ENCODE measurements around the gene MOSMO. TPM values are rescaled to one million over a fixed set of nuclear protein-coding genes. Genes with fewer than 3 reads are reported as not detected.

The MOSMO gene
- total and polyA plus RNA-seq, 9 of the 15 experiments (the other 6 are each of a cell fraction or from before 2014, with no cell fraction given): 1.9 to 13.3 (median 7.7) TPM

- no peak overlapping the region for H3K4me2 ChIP-seq (ENCODE audit: insufficient read depth, low read length)
- POLR2A ChIA-PET: interaction anchor here (1.2 to 1.7 kb wide), 2 partner anchors 9 to 13 kb away, joined by 3 to 7 read pairs; no protein-coding TSS in a partner anchor
These were observed 3.0 kb downstream of the MOSMO start for GRCh38 chr16:22010902-22011301.

More at GRCh38 chr16:22010902-22011301, 3.0 kb downstream of the MOSMO start:
- peaks cover 10% of the 10 kb centered on the region; the same call in 1 of the 2 replicates for H4K20me1 ChIP-seq (replicated peaks; ENCODE audit: control insufficient read depth, insufficient read depth, low read length)
- peaks cover 8 to 18% of the 10 kb centered on the region in 2 experiments; a peak in 4 of 5 replicates for H3K4me1 ChIP-seq (replicated peaks in 1 of 2; ENCODE audit: control insufficient read depth in 2 of 2, insufficient read depth in 2 of 2, low read length in 2 of 2)
- no peak for TF ChIP-seq ZNF239 (CRISPR knock-in tag; IDR thresholded peaks at IDR 0.05)
- TF ChIP-seq ID3 (CRISPR knock-in tag; IDR thresholded peaks at IDR 0.05): no peak
- TF ChIP-seq ID3 (tag; IDR thresholded peaks at IDR 0.05): 0 out of 2 replicates have a peak, but pooled peaks have one; percentile 23
- no peak for TF ChIP-seq NCOA1 (IDR thresholded peaks at IDR 0.05; ENCODE audit: low read depth)
- TF ChIP-seq MTA3 (IDR thresholded peaks at IDR 0.05; ENCODE audit: borderline replicate concordance): no peak
- no peak for TF ChIP-seq USF2 (CRISPR knock-in tag; IDR thresholded peaks at IDR 0.05)
- no peak for TF ChIP-seq ZNF609 (CRISPR knock-in tag; IDR thresholded peaks at IDR 0.05; ENCODE audit: borderline replicate concordance)
- no peak for TF ChIP-seq BCOR (IDR thresholded peaks at IDR 0.05)
- no peak for TF ChIP-seq HMGN3 (IDR thresholded peaks at IDR 0.05; ENCODE audit: borderline replicate concordance, extremely low read depth, insufficient read length, low read depth, low read length)
- 0 out of 2 replicates have a peak, but pooled peaks have one; percentile 20 for TF ChIP-seq NFE2 (IDR thresholded peaks at IDR 0.05; ENCODE audit: low read depth)
- TF ChIP-seq ARID3B (CRISPR knock-in tag; IDR thresholded peaks at IDR 0.05; ENCODE audit: borderline replicate concordance): no peak
- TF ChIP-seq RFX1 (IDR thresholded peaks at IDR 0.05): peak; percentile 59
- in situ Hi-C loops (cut with MboI): no loop called here
- FAIRE-seq: peak; percentile 23
- BruUV-seq (replicated peaks): no TSS peak
- no peaks in the 10 kb centered on the region for H3K27me3 ChIP-seq (ENCODE audit: control insufficient read depth in 2 of 2, insufficient read depth in 2 of 2, low read length in 2 of 2)
- H3K9ac ChIP-seq (ENCODE audit: insufficient read depth in 1 of 2, low read depth in 2 of 2, low read length in 2 of 2): no peak overlapping the region
- H3K79me2 ChIP-seq (ENCODE audit: control insufficient read depth, insufficient read depth, low read length): peaks cover 31% of the 10 kb centered on the region
- intact Hi-C loops (cut with micrococcal nuclease): no loop called here
- CTCF ChIA-PET (ENCODE audit: low intra/inter-chr PET ratio): no interaction called here
- no peak for DNase-seq (ENCODE audit: extremely low read depth in 1 of 4, low spot score in 3 of 4)
- H3K9me1 ChIP-seq (ENCODE audit: control insufficient read depth, insufficient read depth, low read length): no peaks in the 10 kb centered on the region
- ATAC-seq: no peak
- no peaks in the 10 kb centered on the region for H3K9me3 ChIP-seq (replicated peaks; ENCODE audit: control insufficient read depth, insufficient read depth, low read depth, low read length)
- WGBS (ENCODE audit: insufficient coverage, low coverage, missing lambda C conversion rate): 7% methylated on average over 4 of the region's 5 CpGs
- no peak overlapping the region for H2AFZ ChIP-seq (ENCODE audit: low read depth, low read length)
- no peak overlapping the region for H3K4me3 ChIP-seq
- no peak overlapping the region for H3K27ac ChIP-seq (ENCODE audit: extremely low read depth, low read depth, low read length)
- no peaks in the 10 kb centered on the region for H3K36me3 ChIP-seq (ENCODE audit: control insufficient read depth, insufficient read depth, low read length)
